GM19193 (cell line): Measurements from ENCODE around the gene TMSB10.

Experiments
- POLR2A ChIP-seq: IDR thresholded peaks from 4 replicates; pipeline ENCODE4 v1.6.1; 2011; ENCODE audit not compliant: insufficient read depth, insufficient read length; ENCODE audit errors: extremely low read depth

The TMSB10 gene

DNA sequence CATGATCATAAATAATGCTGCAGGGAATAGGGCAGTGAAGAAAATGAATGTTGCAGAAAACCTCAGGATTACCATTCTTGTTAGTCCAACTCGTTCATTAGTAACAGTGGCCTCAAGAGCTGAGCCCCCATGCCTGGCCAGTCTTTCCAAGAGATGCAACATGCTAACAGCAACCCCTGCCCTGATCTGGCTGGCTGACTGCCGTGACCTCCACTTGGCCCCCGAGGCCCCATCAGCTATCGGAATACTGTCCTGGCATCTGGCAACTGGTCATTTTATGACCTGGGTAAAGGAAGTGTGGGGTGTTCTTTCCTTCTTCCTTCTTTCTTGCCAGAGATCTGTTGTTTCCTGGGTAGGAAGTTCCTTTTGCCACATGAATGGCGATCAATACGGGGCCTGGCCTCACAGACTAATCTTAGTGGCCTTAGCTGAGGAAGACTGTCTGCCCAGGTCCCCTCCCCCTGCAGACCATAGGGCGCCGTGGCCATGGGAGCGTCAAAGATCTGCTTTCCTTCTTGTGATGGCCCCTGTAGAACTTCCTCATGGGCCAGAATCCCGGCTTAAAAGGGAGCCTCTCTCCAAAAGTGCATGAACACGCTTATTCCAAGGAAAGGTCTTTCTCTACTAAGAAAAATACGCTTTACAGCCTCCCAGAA is 14.0 kb upstream of the TMSB10 start:
- no peak for TF ChIP-seq POLR2A

DNA sequence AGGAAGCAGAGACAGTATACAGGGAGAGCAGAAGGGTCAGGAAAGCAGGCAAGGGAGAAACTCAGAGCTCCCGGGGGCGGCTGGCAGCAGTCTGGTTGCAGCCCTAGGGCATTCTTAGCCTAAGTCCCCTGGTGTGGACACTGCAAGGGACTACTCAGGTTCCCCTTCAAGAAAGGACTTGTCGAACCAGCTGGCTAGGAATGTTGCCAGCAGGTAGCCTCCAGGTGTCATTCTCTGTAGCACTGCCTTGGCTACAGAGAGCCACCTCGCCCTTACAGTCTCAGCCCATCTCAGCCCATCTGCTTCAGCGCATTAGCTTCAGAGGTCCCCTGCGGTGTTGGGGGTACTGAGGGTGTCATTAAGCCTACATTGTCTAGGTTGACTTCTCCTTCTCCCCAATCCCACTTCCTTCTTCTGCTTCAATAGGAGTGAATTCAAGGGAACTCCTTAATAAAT is 11.3 kb upstream of the TMSB10 start:
- no peak for TF ChIP-seq POLR2A

DNA sequence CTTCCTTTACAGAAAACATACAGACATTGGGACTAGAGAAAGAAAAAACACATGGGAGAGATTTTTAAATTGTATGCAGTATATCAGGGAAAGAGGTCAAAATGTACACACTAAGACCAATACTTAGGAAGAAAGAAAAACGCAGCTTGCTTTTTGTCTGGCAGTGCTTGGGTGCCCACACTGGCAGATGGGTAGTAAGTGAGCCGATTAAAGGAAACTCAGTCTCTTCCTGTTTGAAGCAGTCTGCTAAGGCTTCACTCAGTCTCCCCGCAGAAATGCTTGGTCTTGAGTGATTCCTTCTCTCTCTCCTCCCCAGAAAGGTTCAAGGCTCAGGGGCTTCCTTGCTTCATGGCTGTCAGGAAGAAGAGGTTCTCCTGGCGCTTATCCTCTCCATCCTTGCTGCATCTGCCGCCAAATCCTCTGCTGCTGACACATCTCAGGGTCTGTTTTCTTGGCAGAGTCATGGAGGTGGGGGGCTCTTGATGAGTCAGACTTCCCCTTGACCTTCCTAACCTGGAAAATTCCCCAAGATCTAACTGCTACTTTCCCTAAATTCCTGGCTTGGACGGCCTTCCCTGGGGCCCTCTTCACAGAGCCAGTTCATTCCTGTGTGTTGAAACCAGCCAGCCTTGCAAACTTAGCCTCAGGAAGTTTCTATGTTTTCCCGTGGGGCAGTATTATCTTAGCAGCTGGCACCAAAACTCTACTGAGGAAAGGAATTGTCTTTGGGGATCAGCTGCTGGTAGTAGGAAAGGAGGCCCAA is 10.5 kb upstream of the TMSB10 start:
- TF ChIP-seq POLR2A: no peak

DNA sequence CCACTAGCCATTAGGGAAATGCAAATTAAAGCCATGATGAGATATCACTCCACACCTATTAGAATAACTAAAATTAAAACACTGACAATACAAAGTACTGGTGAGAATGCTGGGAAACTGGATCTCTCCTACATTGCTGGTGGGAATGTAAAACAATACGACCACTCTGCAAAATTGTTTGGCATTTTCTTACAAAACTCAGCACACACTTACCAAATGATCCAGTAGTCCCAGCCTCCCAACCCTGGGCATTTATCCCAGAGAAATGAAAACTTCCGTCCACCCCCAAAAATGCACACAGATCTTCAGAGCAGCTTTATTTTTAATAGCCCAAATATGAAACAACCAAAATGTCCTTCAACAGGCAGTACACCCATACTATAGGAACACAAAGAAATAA is 8.9 kb upstream of the TMSB10 start:
- no peak for TF ChIP-seq POLR2A

DNA sequence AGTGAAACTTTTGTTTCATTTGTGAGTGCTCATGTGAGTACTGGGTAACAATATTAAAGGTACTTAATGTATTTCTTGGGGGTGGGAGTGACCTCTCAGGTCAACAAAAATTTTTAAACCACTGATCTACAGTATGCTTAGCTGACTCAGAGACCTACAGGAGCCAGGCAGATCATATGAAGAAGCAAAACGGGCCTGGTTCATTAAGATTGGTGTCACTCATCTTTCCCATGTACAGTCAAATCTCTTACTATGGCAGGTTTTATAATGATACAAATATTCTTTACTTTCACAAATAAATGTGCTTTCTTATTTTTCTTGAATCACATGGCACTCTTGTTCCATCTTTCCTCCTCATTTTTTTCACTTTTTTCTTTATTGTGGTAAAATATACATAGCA is 7.7 kb upstream of the TMSB10 start:
- no peak for TF ChIP-seq POLR2A

DNA sequence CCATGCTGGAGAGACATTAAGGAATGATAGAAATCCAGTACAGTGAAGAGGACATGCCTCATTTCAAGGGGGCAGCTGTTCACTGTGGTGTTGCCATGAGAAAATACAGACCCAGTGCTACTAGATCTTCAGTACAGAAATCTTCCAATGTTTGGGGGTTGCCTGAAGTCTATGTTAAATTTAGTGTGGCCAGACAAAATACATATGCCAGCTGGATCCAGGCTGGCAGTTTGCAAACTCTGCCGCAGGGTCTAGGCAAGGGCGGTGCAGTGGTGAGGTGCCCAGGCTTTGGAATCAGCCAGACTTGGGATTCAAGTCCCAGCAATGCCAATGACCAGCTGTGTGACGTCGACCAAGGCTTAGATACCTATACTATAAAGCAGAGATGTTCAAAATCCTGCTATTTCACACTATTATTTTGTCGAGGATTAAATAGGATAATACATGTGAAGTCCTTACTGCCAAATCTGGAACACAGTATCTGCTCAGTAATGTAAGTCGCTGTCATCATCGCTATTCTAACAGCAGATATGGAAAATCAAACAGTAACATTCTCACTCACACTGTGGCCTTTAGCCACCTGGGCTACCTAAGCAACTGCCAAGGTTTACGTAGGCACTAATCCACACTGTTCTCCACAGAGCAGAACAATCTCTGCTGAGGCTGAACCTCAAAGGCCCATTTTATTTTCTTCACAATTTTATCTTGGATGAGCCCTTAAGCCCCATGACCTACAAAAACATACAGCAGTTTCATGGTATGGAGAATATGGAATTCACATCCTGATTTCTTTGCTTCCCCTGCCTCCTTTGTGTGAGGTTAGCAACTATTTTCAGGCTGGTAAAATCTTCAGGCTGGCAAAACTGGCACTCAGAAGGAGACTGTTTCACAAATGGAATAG is 5.9 kb upstream of the TMSB10 start:
- no peak for TF ChIP-seq POLR2A

DNA sequence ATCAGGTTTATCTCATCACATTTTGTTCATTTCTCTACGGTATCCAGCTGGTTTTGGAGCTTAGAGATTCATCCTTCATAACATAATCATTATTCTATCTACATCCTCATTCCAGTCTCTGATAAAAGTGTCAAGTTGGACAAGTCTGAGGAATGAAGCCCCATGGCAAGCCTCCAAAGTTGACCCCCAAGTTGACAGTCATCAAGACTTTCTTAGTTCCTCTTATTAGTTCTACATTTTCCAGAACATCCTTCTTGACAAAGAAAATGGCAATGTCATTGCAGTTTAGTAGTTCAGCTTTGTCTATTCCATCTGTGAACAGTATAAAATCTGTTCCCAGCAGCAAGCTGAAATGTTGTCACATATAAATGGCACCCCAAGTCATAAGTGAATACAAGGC is 4.5 kb upstream of the TMSB10 start:
- TF ChIP-seq POLR2A: no peak

DNA sequence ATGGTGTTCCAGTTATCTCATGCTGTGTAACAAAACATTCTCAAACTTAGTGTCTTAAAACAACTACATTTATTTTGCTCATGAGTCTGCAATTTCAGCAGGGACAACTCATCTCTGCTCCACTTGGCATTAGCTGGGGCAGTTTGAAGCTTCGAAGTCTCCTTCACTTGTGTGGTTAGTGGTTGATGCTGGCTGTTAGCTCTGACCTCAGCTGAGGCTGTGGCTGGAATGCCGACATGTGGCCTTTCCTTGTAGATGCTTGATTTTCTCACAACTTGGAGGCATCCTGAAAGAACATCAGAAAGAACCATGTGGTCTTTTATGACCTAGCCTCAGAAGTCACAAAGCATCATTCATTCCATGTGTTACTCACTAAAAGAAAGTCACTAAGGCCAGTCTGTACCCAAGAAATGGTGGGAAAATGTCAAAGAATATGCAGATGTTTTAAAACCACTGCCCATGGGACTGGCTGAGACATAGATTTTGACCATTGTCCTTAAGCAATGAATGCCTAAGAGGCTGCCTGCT is 3.8 kb upstream of the TMSB10 start:
- TF ChIP-seq POLR2A: no peak

DNA sequence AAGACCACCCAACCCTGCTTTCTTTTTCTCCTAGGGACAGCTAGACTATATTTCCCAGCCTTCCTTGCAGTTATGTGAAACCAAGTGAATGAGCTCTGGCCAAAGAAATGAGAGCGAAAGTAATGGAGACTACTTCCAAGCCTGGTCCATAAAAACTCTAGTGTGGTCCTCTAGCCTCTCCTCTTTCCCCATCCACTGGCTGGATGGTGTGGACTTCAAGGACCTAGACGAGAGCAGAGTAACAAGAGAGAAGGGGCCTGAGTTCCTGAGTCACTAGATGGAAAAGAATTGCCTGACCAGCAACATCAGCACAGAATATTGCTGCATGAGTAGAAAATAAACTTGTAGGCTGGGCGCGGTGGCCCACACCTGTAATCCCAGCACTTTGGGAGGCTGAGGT is 2.9 kb upstream of the TMSB10 start:
- TF ChIP-seq POLR2A: no peak

DNA sequence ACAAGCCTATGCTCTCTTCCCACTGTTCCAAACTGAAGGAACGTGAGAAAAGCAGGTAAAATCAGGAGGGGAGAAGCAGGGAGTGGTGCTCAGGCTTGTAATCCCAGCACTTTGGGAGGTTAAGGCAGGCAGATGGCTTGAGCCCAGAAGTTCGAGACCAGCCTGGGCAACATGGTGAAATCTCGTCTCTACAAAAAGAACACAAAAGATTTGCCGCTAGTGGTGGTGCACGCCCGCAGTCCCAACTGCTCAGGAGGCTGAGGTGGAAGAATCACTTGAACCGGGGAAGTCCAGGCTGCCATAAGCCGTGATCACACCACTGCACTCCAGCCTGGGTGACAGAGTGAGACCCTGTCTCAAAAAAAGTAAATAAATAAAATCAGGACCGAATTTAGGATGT is 1.3 kb upstream of the TMSB10 start:
- TF ChIP-seq POLR2A: no peak

DNA sequence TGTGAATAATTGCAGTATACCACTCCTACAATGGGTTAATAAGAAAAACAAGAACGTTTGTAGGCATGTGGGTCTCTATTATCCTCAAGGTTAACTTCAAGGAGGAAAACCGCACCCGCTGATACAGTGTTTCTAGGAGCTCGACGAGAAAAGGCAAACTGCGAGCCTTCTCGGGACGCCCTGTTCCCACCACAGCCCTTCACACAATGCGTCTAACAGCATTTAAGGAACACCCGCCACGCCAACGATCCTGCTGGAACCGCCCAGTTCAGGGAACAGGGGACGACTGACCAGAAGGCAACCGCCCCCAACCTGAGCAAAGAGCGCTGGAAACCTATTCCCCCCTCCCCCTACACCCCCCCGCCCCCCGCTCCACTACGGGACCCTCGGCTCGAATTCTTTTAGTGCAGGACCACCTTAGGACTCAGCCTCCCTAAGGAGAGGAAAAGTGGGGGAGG is 710 bp upstream of the TMSB10 start:
- TF ChIP-seq POLR2A: no peak

DNA sequence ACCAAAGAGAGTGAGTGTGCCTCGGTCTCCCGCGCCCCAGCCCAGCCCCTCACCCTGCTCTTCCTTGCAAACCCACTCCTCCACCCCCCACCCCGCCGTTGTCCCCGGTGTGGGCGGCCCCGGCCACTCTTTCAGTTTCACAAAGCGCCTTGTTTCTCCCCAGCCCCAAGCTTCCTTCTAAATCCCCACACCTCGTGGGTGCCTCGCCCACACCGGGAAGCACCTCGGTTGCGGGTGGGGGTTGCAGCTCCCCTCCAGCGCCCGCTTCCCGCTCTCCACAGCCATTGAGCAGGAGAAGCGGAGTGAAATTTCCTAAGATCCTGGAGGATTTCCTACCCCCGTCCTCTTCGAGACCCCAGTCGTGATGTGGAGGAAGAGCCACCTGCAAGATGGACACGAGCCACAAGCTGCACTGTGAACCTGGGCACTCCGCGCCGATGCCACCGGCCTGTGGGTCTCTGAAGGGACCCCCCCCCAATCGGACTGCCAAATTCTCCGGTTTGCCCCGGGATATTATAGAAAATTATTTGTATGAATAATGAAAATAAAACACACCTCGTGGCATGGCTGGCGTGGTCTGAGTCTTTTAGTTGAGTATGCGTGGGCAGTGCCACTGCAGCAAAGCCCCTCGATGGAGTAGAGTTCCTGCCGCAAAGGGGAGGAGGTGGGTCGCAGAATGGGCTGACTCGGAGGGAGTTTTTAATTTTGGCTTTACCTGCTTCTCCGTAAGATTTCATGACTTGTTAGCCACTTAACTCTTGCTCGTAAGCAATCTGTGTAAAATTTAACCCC is 848 bp downstream of the TMSB10 start:
- TF ChIP-seq POLR2A: no peak

DNA sequence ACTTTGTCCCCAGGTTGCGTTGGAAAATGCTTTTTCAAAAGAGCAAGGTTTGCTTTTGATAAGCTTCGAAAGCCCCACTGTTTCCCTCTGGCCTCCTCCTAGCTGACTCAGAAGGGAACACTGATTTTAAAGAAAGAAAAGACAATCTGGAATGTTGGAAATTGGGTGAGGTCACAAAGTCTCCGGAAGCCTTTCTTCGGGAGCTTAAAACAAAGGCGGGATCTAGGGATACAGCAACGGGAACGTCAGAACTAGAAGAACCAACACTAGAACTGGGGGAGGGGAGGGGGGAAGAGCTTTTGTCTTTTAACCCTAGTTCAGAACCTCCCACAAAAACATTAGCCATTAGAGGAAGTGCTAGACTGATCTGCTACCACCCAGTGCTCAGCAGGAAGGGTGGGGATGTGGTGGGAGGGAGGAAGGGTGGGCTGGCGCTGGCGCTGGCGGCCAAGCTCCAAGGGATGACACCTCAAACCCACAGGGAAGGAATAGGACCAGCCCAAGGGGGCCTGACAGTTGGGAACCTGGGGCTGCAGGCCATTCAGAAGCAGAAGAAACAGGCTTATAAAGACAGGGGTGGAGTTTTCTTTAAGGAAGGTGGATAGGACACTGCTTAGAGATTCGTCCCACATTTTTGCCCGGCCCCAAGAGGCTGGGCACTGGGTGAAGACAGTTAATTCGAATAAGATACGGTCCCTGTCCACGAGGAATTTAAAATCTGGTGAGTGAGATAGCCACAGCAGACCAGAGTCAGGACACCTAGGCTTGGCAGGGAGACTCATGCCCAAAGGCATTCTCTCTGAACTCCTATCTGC is 1.7 kb downstream of the TMSB10 start:
- TF ChIP-seq POLR2A: peak; percentile 54
